Activated CD4-positive, alpha-beta T cell treated with anti-CD3 and anti-CD28 coated beads, Interleukin-2, amount 10 ng/mL, durations not matched to agents 7 days and 5 days (primary cell): ENCODE data around the gene ACOT4. TPM values are rescaled to one million over a fixed set of nuclear protein-coding genes. Genes with fewer than 3 reads are reported as not detected.
"Not testable (repeated sequence)": the region's sequence is repeated elsewhere in the genome, so short reads cannot be mapped to it uniquely, and the experiment has no call there.

Source experiments
- CTCF ChIA-PET: fragments of 350-600 bp; sonication (Branson Sonifier 250); formaldehyde crosslinking; loops from one replicate; lab custom pipeline; 2021; ENCODE audit warnings: antibody characterized with exemption; lab: Charles Lee
- POLR2A ChIA-PET: fragments of 350-600 bp; sonication (Branson Sonifier 250); formaldehyde crosslinking; loops from one replicate; lab custom pipeline; 2021; ENCODE audit warnings: antibody characterized with exemption; lab: Charles Lee
- DNase-seq: peaks from one replicate; pipeline ENCODE4 v3.0.0-alpha.2; 2020
- H3K27ac Mint-ChIP-seq: one replicate; pipeline ENCODE4 v1.8.0; 2021; ENCODE audit warnings: mild to moderate bottlenecking, moderate library complexity, mixed read lengths
- H3K27me3 Mint-ChIP-seq: one replicate; pipeline ENCODE4 v1.8.0; 2021; ENCODE audit warnings: mixed read lengths
- H3K36me3 Mint-ChIP-seq: one replicate; pipeline ENCODE4 v1.8.0; 2021; ENCODE audit warnings: low read depth, mixed read lengths
- H3K4me1 Mint-ChIP-seq: one replicate; pipeline ENCODE4 v1.8.0; 2021; ENCODE audit warnings: mixed read lengths
- H3K4me3 Mint-ChIP-seq: one replicate; pipeline ENCODE4 v1.8.0; 2021; ENCODE audit warnings: mild to moderate bottlenecking, moderate library complexity, mixed read lengths
- H3K9me3 Mint-ChIP-seq: one replicate; pipeline ENCODE4 v1.8.0; 2021; ENCODE audit warnings: mixed read lengths
- total RNA-seq, 2 experiments: library from RNA; stranded (reverse); gene quantifications; one replicate each; pipeline ENCODE4 v1.2.3, GENCODE V29; 2021

Gene ACOT4
- total RNA-seq, 2 experiments from 2014 or later: 1.4 to 1.6 TPM

- CTCF ChIA-PET: interaction anchor here (0.8 to 2.5 kb wide), 5 partner anchors 25 to 107 kb away, joined by 3 to 7 read pairs (median 3); partner anchors contain the start of gene ACOT4
- Mint-ChIP-seq H3K4me1 (peaks cover 41% of the 10 kb centered on the region), H3K27me3 (no peaks in the 10 kb centered on the region), H3K4me3 (peak overlapping the region; percentile 89), H3K9me3 (peaks cover 4% of the 10 kb centered on the region), H3K27ac (peak overlapping the region; percentile 50), H3K36me3 (peaks cover 36% of the 10 kb centered on the region)
- POLR2A ChIA-PET: interaction anchor here (0.6 kb wide), 1 partner anchor 42 kb away, joined by 4 read pairs; no protein-coding TSS in a partner anchor
- DNase-seq: no peak
These were observed 24.3 kb upstream of the ACOT4 start for GRCh38 chr14:73567358-73567757.

GRCh38 chr14:73567951-73568885 lies 23.5 kb upstream of the ACOT4 start:
- H3K36me3 Mint-ChIP-seq: peaks cover 32% of the 10 kb centered on the region
- DNase-seq: peak; percentile 22
- H3K27me3 Mint-ChIP-seq: no peaks in the 10 kb centered on the region
- H3K9me3 Mint-ChIP-seq: no peaks in the 10 kb centered on the region
- CTCF ChIA-PET: interaction anchor here (0.6 to 2.5 kb wide), 10 partner anchors 11 to 479 kb away, joined by 3 to 7 read pairs (median 4); partner anchors contain the start of gene ACOT4
- peak overlapping the region; percentile 89 for H3K4me3 Mint-ChIP-seq
- POLR2A ChIA-PET: interaction anchor here (0.6 to 1.0 kb wide), 5 partner anchors 24 to 446 kb away, joined by 3 to 5 read pairs (median 4); partner anchors contain the start of genes ACOT4 and ACOT6
- H3K4me1 Mint-ChIP-seq: peaks cover 41% of the 10 kb centered on the region
- peak overlapping the region; percentile 99 for H3K27ac Mint-ChIP-seq

GRCh38 chr14:73568886-73569184 lies 22.8 kb upstream of the ACOT4 start:
- H3K27ac Mint-ChIP-seq: peak overlapping the region; percentile 99
- peak overlapping the region; percentile 89 for H3K4me3 Mint-ChIP-seq
- ChIA-PET CTCF (interaction anchor here (0.7 to 2.5 kb wide), 7 partner anchors 10 to 478 kb away, joined by 3 to 7 read pairs (median 5); partner anchors contain the start of gene ACOT4), POLR2A (interaction anchor here (0.6 to 1.0 kb wide), 4 partner anchors 23 to 446 kb away, joined by 3 to 5 read pairs (median 4); partner anchors contain the start of genes ACOT4 and ACOT6)
- not testable (repeated sequence) for DNase-seq, H3K9me3 Mint-ChIP-seq, H3K27me3 Mint-ChIP-seq
- H3K4me1 Mint-ChIP-seq: peaks cover 41% of the 10 kb centered on the region
- H3K36me3 Mint-ChIP-seq: peaks cover 34% of the 10 kb centered on the region

- H3K36me3 Mint-ChIP-seq: peaks cover 37% of the 10 kb centered on the region
- peaks cover 41% of the 10 kb centered on the region for H3K4me1 Mint-ChIP-seq
- POLR2A ChIA-PET: interaction anchor here (0.6 to 1.0 kb wide), 4 partner anchors 23 to 445 kb away, joined by 3 to 5 read pairs (median 4); partner anchors contain the start of genes ACOT4 and ACOT6
- CTCF ChIA-PET: interaction anchor here (0.5 to 2.5 kb wide), 11 partner anchors 10 to 1110 kb away, joined by 3 to 7 read pairs (median 5); partner anchors contain the start of gene ACOT4
- peak within 1 kb of the TSS; percentile 89 for H3K4me3 Mint-ChIP-seq
- peak; percentile 77 for DNase-seq
- H3K27ac Mint-ChIP-seq: peak within 1 kb of the TSS; percentile 99
- H3K27me3 Mint-ChIP-seq, H3K9me3 Mint-ChIP-seq: not testable (repeated sequence)
These were observed 22.3 kb upstream of the ACOT4 start, which contains the start of gene ACOT2 for GRCh38 chr14:73569185-73569958. Gene ACOT2 (plus strand): TSS chr14:73569213. CDS start chr14:73569241, 28 bp downstream.

- Mint-ChIP-seq H3K4me1 (peaks cover 30% of the 10 kb centered on the region), H3K36me3 (peaks cover 28% of the 10 kb centered on the region), H3K4me3 (peak overlapping the region; percentile 27), H3K27ac (peak overlapping the region; percentile 54)
- ChIA-PET CTCF (interaction anchor here (0.6 to 2.5 kb wide), 11 partner anchors 8 to 584 kb away, joined by 3 to 7 read pairs (median 4); no protein-coding TSS in a partner anchor), POLR2A (interaction anchor here (0.5 kb wide), 1 partner anchor 57 kb away, joined by 3 read pairs; no protein-coding TSS in a partner anchor)
- DNase-seq: peak; percentile 57
- H3K9me3 Mint-ChIP-seq, H3K27me3 Mint-ChIP-seq: not testable (repeated sequence)
These were observed 20.8 kb upstream of the ACOT4 start for GRCh38 chr14:73570913-73571312.

GRCh38 chr14:73573034-73573433 lies 18.6 kb upstream of the ACOT4 start:
- CTCF ChIA-PET: interaction anchor here (0.6 kb wide), 1 partner anchor 25 kb away, joined by 3 read pairs; no protein-coding TSS in a partner anchor
- H3K4me3 Mint-ChIP-seq, POLR2A ChIA-PET, H3K27me3 Mint-ChIP-seq, H3K27ac Mint-ChIP-seq, DNase-seq, H3K9me3 Mint-ChIP-seq: not testable (repeated sequence)
- Mint-ChIP-seq H3K36me3 (peaks cover 18% of the 10 kb centered on the region), H3K4me1 (peaks cover 16% of the 10 kb centered on the region)

GRCh38 chr14:73573740-73574139 lies 17.9 kb upstream of the ACOT4 start:
- POLR2A ChIA-PET, H3K27me3 Mint-ChIP-seq, DNase-seq, H3K4me3 Mint-ChIP-seq, H3K4me1 Mint-ChIP-seq, H3K9me3 Mint-ChIP-seq, H3K27ac Mint-ChIP-seq: not testable (repeated sequence)
- H3K36me3 Mint-ChIP-seq: peaks cover 12% of the 10 kb centered on the region
- CTCF ChIA-PET: interaction anchor here (0.6 kb wide), 1 partner anchor 24 kb away, joined by 3 read pairs; no protein-coding TSS in a partner anchor

- POLR2A ChIA-PET, CTCF ChIA-PET, H3K4me3 Mint-ChIP-seq, DNase-seq, H3K9me3 Mint-ChIP-seq, H3K27me3 Mint-ChIP-seq, H3K4me1 Mint-ChIP-seq, H3K27ac Mint-ChIP-seq: not testable (repeated sequence)
- H3K36me3 Mint-ChIP-seq: peaks cover 12% of the 10 kb centered on the region
These were observed 17.4 kb upstream of the ACOT4 start for GRCh38 chr14:73574251-73574650.

GRCh38 chr14:73576391-73576790 lies 15.3 kb upstream of the ACOT4 start:
- CTCF ChIA-PET: no interaction called here
- H3K36me3 Mint-ChIP-seq: peaks cover 15% of the 10 kb centered on the region

GRCh38 chr14:73577214-73577613 lies 14.5 kb upstream of the ACOT4 start:
- H3K4me1 Mint-ChIP-seq, H3K9me3 Mint-ChIP-seq, POLR2A ChIA-PET, H3K4me3 Mint-ChIP-seq, CTCF ChIA-PET, DNase-seq, H3K27me3 Mint-ChIP-seq, H3K27ac Mint-ChIP-seq: not testable (repeated sequence)
- peaks cover 15% of the 10 kb centered on the region for H3K36me3 Mint-ChIP-seq

More at GRCh38 chr14:73576391-73576790, 15.3 kb upstream of the ACOT4 start:
- Mint-ChIP-seq H3K9me3 (no peaks in the 10 kb centered on the region), H3K27ac (no peak overlapping the region), H3K4me1 (no peaks in the 10 kb centered on the region), H3K4me3 (no peak overlapping the region), H3K27me3 (no peaks in the 10 kb centered on the region)
- no peak for DNase-seq
- POLR2A ChIA-PET: no interaction called here

- DNase-seq, H3K4me1 Mint-ChIP-seq, H3K4me3 Mint-ChIP-seq, H3K27me3 Mint-ChIP-seq, H3K9me3 Mint-ChIP-seq, H3K27ac Mint-ChIP-seq, H3K36me3 Mint-ChIP-seq, POLR2A ChIA-PET: not testable (repeated sequence)
- CTCF ChIA-PET: interaction anchor here (0.6 to 1.1 kb wide), 2 partner anchors 24 to 110 kb away, joined by 3 to 5 read pairs; no protein-coding TSS in a partner anchor
These were observed 9.3 kb upstream of the ACOT4 start for GRCh38 chr14:73582102-73582979.
